HG03457 (cell line): ENCODE results near the gene TAF4.

Experiments used
- ATAC-seq: cut with Tn5 transposase; IDR thresholded peaks from one replicate; pipeline ENCODE4 v1.9.1; 2021; ENCODE audit warnings: moderate number of reproducible peaks; ENCODE audit not compliant: unreplicated experiment

TAF4 gene

DNA sequence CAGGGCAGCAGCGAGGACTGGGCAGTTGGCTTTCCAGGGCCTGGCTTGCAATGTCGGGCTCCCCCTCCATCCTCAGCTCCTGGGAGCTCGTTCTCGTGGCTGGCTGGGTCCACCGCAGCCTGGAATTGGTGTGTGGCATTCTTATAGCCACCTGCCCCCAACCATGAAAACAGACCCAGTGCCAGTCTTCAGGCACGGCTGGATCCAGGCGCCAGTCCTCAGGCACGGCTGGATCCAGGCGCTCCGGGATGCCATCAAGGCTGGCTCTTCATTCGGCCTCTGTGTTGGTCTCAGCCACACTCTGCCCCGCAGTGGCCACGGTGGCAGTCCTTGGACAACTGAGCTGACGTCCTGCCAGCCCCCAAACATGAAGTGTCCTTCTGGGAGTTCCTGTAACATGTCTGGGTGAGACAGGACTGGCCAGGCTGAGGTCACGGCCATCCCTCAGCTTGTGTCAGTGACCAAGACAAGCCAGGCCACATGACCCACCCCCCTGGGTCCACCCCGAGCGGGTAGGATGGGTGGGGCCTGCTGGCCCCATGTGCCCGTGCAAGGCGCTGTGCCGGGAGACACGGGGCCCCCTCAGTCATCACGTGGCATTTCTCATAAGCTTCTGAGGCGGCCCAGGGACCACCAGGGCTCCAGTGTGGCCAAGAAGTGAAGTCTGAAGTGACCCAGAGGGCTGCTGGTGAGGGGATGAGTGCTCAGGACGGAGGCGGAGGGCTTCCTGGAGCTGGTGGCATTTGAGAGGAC is 99.0 kb downstream of the TAF4 start:
- ATAC-seq, result no peak

DNA sequence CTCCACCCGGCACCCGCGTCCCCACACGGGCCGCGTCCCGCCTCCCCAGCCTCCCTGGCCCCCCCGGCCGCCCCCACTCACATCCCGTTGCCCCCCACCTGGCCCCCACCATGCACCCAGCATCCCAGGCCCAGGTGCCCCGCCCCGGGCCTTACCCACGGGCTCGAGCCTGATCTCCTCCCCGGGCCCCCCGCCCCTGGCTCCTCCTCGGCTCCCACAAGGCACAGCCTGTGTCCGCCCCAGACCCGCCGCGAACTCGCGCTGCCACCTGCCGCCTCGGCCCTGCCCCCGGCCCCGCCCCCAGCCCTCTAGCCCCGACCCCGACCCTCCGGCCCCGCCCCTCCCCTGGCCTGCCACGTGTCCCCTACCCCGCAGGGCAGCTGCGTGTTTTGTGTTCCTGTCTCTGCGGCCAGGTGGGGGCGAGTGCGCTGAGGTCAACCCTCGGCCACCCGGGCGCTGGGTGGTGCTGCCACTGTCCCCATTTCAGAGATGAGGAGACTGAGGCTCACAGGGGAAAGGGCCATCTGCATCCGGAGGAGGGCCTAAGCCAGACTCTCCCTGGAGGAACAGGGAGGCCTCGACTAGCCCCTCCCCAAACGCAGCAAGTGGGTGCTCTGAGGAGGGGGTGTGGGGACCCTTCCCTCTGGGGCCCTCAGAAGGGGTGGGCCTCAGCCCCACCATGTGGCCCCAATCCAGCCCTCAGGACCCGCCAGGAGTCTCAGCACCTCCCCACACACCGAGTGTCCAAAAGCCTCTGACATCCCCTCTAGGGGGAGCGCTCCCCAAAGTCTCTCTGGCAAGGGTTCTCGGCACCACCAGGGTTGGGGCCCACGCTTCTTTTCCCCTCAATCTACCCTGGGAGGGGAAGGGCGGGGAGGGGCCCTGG is 99.8 kb downstream of the TAF4 start:
- no peak for ATAC-seq

DNA sequence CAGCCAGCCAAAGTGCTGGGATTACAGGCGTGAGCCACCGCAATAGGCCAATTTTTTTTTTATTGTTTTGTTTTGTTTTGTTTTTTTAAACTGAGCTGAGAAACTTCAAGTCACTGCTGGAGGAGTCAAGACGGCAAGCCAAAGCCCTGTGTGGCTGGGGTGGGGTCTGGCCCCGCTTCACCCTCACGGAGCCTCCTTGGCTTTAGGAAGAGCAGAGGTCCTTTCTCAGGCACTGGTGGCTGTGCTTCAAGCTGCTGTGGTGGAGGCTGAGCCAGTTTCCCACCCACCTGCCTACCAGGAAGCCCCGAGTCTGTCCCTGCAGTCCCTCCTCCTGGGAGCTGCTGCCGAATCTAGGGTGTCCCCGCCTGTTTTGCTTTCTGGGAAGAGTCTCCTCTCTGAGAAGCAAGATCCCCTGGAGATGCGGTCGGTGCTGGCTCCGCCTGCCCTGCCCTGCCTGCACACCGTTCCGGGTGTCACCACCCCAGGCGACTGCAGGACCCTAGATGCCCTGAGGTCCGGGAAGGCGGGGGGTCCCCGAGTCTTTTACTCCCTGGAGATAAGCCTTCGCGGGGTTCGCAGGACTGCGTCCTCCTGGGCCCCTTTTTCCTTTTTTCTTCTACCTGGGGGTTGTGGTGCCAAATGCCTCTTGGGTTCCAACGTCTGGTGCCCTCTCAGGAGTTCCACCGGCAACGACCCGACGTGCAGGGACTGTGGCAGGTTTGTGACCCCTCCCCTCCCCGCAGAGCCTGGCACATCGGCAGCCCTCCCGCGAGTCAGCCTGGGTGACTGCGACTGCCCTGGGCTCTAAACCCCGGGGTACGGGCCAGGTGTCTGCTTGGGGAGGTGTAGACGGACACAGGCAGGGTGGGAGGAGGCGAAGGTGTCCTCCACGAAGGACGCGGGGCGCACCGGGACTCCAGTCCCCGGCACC is 100.7 kb downstream of the TAF4 start:
- ATAC-seq, result no peak

DNA sequence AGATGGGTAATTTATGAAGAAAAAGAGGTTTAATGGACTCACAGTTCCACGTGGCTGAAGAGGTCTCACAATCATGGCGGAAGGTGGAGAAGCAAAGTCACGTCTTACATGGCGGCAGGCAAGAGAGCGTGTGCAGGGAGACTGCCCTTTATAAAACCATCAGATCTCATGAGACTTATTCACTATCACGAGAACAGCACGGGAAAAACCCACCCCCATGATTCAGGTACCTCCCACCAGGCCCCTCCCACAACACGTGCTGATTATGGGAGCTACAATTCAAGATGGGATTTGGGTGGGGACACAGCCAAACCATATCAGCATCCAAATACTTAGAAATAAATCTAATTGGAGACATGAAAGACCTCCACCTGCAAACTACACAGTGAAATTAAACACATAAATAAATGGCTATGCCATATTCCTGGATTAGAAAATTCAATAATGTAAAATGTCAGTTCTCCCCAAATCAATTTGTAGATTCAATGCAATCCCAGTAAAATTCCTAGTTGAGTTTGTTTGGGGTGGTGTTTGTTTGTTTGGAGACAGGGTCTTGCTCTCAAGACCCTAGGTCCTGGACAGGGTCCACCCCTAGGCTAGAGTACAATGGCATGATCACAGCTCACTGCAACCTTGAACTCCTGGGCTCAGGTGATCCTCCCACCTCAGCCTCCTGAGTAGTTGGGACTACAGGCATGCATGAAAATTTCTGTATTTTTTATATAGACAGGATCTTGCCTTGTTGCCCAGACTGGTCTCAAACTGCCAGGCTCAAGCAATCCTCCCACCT is 101.6 kb downstream of the TAF4 start:
- no peak for ATAC-seq

DNA sequence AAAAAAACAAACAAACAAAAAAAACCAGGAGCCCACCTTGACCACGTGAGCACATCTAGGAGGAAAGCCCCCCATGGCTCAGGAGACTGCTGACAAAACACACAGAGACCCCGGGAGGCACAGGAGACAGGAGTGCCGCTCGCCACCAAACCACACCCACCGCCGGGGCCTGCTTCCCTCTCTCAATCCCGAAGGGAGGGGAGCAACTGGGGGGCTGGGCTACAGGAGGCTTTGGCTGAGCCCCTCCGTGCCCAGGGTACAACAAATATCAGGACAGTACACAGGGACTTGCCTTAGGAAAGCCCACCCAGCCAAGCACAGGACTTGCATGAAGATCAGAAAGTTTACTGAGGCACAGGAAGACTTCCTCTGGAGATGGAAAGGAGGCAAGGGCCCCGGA is 102.5 kb downstream of the TAF4 start:
- ATAC-seq, result no peak

DNA sequence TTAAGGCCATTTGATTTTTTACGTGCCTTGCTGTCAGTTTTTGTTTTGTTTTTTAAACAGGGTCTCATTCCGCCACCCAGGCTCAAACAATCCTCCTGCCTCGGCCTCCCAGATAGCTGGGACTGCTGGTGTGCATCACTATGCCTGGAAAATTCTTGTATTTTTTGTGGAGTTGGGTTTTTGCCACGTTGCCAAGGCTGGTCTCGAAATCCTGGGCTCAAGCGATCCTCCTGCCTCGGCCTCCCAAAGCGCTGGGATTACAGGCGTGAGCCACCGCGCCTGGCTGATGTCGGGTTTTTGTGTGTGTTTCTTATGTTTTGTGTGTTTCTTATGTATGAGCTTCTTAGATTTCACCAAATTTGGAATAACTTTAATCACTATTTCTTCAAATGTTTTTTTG is 104.8 kb downstream of the TAF4 start:
- ATAC-seq, result no peak

DNA sequence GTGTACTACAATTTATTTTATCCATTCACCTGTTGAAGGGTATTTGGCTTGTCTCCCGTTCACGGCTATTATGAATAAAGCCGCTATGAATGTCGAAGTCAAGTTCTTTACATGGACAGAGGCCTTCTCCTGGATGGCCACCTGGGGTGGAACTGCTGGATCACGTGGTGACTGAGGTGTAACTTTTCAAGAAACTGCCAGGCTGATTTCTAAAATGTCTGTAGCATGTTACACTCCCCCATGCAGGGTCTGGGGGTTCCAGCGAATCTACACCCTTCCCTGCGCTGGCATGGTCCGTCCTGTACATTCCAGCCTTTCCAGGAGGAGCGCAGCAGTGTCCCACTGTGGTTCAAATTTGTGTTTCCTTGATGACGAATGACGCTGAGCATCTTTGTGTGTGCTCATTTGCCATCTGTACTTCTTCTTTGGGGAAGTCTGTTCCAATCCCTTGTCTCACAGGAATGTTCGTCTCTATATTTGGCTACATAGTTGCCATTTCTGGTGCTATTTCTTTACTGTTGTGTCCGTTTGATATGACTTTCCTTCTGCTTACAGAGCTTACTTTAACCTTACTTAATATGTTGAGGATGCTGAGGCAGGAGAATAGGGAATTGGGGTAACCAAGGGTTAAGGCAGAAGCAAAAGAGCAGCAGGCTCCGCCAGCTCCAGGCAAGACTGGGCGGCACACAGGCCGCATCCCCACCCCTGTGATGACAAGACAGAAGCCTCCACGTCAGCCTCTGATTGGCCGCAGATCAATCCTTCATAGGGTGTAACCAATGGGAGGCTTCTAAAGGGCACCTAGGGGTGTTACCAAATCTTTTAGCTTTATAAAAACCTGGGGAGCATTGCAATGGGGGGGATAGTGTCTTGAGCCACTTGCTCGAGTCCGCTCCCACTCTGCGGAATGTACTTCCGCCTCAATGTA is 106.6 kb downstream of the TAF4 start:
- ATAC-seq, result no peak

DNA sequence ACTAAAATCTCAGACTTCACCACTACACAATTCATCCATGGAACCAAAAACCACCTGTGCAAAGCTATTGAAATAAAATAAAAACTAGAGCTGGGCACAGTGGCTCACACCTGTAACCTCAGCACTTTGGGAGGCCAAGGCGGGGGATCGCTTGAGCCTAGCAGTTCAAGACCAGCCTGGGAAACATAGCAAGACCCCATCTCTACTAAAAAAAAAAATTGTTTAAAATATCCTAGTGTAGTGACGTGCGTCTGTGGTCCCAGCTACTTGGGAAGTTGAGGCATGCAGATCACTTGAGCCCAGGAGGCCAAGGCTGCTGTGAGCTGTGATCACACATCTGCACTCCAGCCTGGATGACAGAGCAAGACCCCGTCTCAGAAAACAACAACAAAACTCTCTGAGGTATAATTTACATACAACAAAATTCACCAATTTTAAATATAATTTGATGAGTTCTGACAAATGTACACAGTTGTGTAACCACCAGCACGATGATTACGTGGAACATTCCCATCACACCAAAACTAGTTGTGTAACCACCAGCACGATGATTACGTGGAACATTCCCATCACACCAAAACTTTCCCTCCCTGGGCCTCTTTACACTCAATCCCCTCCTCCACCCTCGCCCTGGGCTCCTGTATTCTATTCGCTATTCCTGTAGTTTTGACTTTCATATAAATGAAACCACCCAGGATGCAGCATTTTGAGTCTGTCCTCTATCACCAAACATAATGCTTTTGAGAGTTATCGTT is 107.5 kb downstream of the TAF4 start:
- no peak for ATAC-seq

DNA sequence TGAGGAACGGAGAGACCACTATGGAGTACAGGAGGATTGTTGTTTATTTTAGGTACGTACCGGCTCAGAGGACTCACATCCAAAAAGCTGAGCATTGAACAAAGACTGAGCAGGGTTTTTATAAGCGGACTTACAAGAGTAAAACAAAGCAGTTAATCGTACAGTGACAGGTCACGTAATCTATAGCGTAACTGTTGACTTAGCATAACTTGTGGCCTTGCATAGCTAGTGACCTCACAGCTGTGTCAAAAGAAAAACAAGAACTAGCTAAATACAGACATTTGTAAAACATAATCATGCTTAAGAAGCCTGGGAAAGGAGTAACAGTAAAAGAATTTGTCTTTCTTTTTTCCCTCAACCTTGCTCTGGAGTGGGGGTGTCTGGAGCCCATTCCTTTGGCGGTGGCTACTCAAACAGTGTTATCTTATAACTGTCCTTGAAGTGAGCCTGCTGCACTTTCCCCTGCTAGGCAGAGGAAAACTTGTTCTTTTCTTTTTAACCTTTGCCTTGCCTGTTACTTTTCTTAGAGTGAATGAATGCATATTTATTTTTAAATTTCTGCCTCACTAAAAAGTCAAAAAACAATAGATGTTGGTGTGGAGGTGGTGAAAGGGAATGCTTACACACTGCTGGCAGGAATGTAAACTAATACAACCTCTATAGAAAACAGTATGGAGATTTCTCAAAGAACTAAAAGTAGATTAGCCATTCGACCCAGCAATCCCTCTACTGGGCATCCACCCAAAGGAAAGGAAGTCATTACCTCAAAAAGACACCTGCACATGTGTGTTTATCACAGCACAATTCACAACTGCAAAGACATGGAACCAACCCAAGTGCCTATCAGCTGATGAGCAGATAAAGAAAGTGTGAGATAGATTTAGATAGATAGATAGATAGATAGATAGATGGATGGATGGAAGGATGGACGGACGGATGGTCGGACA is 109.0 kb downstream of the TAF4 start:
- ATAC-seq, result no peak

DNA sequence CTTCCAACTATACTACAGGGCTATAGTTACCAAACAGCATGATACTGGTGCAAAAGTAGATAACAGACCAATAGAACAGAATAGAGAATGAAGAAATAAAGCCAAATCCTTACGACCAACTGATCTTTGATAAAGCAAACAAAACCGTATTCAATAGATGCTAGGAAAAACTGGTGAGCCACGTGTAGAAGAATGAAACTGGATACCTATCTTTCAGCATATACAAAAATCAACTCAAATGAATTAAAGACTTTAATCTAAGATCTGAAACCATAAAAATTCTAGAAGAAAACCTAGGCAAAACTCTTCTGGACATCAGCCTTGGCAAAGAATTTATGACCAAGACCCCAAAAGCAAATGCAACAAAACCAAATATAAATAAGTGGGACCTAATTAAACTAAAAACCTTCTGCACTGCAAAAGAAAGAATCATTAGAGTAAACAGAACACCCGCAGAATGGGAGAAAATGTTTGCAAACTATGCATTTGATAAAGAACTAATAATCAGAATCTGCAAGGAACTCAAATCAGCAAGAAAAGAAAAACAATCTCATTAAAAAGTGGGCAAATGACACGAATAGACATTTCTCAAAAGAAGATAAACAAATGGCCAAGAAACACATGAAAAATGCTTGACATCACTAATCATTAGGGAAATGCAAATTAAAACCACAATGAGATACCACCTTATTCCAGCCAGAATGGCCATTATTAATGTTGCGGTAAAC is 109.8 kb downstream of the TAF4 start:
- ATAC-seq, result no peak

DNA sequence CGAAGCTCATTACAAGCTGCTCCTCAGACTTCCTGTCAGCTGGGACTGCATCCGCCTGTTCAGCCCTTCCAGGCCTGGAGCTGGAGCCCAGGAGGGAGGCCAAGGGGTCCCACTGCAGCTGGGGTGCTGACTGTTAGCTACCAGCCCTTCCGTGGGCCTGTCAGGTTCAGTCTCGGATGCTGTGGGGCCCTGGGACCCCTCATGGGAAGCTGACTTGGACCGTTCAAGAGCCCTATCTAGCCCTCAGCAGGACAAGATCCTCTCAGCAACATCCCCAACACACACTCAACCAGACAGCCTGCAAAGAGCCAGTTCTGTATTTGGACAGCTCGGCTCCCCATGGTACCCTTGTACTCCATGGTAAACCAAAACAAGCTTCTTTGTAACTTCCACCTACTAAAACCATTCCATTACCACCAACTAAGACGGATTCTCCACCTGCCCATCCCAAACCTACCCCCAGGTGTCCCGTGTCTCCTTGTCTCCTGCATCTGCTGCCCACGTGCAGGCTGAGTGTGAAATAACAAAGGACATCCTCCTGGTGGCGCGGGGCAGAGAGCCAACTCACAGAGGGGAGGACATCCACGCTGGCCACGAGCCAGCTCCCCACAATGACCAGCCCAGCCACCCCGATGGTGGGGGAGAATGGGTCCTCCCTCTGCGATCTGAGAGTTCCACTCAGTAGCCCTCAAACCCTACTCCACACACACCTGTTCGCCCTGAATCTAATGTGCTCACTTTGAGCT is 111.2 kb downstream of the TAF4 start:
- no peak for ATAC-seq

DNA sequence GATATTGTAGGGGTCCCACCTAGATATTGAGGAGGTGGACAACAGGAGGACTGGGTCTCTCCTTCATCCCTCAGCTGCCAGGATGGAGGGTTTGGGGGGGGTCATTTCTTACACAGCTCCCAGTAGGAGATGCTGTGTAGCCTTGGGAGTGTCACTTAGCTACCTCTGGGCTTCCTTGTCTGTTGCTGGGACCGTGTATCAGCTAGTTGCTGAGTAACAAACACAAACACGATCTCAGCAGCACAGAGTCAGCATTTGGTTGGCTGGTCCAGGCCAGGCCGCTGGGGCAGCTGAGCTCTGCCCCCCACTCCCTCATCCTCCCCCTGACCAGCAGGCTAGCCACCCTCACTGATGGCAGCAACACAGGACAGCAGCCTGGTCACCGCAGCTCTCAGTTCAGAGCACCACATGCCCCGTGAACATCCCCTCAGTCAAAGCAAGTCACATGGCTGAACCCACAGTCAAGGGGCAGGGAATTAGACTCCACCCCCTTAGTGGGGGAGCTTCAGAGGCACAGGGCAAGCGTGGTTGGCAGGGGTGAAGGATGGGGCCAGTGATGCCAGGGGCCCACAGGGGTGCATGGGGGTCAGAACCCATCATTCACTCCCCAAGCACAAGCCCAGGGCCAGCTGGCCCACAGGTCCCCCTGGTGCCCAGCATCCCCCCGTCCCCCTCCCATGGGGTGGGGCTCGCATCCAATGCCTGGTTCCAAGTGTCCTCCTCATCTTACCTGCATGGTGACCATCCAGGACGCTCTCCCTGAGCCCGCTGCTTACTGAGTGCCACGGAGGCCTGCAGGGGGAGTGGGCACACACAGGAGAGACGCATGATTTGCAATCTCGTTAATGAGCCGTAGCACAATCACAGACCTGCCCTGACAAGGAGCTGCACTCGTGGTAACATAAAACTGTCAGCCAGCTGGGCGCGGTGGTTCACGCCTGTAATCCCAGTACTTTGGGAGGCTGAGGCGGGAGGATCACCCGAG is 112.4 kb downstream of the TAF4 start:
- no peak for ATAC-seq

DNA sequence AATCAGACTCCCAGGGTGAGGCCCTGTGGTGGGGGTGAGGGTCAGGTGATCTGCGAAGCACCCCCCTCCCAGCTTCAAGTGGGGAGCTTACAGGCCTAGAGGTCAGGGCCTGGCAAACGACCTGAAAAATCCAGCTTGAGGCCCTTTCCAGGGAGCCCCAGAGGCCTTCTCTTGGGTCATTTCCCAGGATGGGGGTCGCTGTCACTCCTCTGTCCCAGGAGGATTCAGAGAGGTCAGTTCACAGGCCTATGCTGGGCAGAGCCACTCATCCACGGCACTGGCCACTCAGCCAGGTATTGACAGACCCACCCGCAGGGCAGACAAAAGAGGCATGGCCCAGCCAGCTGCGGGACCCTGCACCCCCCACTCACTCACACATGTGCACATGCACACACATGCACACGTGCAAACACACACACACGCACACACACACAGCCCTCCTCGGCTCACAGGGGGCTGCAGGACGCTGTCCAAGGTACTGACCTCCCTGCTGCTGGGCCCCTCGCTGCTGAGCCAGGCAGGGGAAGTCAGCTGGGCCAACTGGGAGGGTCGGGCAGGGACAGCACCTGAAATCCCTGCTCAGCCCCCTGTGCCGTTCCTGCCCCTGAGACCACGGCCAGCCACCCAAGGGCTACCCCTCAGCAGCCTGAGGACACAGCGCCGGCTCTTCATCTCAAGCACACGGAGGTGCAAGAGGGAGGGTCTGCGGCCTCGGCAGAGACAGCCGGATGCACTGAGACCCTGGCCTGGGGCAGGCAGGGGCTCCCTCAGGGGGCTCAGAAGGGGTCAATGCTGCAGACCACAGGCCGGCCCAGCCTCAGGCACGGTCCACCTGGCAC is 113.8 kb downstream of the TAF4 start:
- no peak for ATAC-seq

DNA sequence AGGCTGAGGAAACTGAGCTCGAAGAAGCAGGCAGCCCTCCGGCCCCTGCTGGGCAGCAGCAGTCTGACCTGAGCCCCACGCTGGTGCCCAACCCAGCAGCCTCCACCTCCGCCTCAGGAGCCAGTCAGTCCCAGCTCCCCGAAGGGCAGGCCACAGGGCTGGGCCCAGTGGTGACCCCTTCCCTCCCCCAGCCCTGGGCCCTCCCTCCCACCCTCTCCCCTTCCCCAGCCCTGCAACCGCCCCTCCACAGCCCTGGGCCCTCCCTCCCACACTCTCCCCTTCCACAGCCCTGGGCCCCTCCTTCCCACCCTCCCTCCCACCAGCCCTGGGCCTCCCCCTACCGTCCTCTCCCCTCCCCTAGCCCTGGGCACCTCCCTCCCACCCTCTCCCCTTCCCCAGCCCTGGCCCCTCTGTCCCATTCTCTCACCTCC is 115.0 kb downstream of the TAF4 start:
- ATAC-seq, result no peak
